ENCODE results near the gene EMP2.
A peak's percentile ranks its signal among the peaks of the same experiment; 100 is the strongest.
"Not testable (repeated sequence)": the region's sequence is repeated elsewhere in the genome, so short reads cannot be mapped to it uniquely, and the experiment has no call there.

EMP2 gene

DNA sequence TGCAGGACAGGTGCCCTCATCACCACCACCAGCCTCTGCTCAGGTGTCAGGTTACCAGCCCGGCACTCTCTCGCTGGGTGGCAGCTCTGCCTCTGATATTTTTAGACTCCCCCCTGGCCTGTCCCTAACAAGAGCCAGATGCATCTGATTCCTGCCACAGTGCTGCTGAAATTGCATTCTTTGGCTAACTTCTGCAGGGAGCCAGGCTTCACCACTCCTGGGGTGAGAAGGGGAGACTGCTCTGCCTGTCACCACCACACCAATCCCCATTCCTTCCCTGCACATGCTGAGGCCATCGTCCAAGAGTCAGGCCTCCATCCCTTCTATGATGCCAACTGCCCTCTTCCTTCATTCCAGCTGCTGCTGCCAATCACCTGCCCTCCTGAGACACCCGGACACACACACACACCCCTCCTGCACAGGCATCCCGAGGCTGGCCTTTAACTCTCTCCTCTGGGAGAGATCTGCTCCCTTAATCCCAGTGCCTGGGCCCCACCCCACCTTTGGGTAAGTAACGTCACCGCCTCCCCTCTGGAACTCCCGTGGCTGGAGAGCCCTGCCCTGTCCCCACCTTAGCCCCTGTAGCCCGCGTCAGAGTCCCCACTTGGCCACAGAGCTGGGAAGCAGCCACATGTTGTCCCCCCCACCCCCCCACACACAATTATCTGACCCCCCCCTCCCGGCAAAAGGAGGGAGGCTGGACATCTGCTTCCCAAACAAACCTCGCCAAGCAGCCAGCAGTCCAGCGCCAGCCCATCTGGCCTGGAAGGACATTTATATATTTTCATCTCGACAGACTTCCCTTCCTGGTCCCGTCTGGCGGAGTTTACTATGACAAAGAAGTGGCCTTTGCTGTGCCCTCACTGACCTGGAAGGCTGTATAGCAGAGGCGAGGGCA, 2.8 kb downstream of the EMP2 start:
- DNase-seq = no peak

DNA sequence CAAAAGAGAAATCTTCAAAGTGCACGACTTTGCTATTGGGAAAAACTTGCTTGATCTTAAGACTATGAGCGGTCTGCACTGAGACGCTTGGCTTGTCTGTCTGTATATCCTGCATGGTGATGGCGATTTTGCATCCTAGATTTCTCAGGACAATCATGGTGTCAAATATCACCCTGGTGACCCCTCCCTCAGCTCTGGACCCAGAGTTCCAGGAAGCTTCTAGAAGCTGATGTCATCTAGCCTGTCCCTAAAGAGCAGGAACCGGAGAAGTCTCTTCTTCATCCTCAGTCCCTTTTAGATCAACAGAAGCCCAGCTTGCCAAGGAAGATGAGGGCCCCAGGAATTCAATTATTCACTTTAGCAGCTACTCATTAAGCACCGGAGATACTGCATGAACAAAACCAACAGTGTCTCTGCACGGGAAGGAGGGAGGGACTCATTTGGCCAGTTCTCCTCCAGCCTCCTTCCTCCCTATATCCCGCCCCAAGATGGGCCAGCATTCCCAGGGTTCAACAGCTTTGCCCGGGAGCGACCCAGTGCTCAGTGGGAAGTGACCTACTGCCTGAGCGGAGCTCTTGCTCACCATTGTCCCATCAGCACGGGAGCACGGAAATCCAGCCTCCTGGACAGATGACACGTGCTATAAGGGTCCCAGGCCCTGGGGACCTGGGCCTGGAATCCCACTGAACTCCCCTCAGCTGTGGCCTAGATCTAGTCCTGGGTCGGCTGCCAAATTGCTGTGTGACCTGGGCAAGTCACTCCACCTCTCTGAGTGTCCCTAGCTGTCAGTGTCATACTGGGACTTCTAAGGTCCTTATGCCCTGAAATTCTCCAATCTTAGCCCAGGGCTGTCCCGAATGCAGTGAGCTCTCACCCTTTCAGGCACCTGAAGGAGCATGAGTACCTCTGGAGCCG, 3.8 kb downstream of the EMP2 start:
- no peak for DNase-seq

DNA sequence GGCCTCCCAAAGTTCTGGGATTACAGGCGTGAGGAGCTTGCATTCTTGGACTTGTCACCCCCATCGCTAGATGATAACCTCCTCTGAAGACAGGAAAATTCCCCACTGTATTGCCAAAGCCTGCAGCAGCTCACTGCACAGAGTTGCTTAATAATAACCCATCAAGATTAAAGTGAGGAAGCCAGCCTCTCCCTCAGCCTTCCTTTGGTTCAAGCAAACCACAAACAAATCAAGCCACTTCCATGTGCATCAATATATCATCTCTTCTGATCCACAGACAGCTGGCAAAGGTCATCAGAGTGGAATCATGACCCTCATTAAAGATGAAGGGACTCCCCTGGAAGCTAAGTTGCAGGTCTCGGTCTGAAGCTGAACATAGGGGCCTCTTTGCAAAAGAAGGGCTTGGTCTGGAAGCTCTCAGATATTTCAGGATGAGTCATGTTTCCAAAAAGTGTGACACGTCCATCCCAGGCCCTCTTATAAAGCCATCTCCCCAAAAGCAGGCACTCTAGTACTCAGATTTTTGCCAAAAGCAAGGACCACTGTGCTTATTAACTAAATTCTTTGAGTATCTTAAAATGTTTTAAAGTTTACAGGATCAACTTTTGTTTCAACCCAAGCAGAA, 4.8 kb downstream of the EMP2 start:
- no peak for DNase-seq

DNA sequence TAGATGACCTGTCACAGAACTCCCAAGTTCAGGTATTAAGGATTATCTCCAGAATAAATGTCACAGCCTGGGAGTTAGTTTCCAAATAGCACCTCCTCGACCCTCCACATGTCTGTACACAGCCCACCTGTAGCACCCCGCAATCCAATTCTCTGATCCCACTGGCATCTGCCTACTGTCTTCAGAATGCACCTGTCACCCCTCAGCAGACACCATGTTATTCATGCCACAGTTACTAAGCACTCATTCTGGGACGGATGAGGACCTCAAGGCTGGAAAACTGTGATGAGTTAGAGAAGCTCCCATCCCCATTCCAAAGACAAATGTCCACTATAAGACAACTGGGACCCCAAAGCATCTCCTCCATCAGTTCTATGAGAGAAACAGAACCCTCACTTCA, 7.8 kb downstream of the EMP2 start:
- no peak for DNase-seq

DNA sequence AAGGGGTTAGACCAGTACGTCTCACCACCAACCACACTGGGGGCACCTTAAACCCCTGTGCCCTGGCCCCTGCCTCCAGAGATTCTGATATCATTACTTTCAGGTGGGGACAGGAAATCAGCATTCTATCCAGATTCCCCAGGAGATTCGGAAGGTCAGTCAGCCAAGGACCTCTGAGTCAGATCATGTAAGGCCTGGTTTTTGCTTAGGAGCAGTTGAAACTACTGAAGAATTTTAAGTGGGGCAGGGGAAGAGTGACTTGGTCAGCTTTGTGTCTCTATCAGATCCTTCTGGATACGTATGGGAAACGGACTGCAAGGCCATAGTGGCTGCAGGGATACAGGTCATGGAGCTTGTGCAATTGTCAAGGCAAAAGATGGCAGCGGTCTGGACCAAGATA, 9.0 kb downstream of the EMP2 start:
- DNase-seq = no peak

DNA sequence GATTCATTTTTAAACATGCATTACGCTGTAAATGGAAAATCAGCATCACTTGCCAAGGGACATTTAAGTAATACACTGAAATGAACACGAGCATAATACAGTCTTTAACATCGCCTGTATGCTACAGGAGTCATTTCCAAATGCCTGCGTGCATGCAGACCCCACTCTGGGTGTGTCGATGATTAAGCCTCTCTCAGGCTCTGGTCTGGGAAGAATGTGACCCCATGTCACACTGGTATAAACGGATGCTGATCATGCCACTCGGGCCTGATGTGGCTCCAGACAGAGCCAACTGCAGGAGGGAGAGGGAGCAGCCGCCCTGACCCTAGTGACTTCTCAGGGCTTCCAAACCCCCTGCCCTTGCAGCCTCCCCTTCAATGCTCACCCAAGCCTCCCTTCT, 10.8 kb downstream of the EMP2 start:
- DNase-seq = no peak

DNA sequence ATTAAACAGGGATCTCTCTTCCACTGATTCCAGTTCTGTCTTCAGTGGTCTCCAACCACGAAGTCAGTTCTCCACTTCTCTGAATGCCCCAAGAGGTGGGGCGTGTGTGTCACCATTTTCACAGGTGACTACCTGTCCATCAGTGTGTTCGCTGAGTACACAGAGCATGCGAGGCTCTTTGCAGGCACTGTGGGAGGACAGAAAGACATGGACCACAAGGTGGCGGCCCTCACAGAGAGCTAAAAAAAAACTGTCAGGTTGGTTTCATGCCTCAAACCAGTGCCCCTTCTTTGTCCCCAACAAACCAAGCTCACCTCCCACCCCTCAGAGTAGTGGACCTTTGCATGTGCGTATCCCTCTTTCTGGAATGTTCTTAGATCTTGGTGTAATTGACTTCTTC, 13.8 kb downstream of the EMP2 start:
- no peak for DNase-seq

DNA sequence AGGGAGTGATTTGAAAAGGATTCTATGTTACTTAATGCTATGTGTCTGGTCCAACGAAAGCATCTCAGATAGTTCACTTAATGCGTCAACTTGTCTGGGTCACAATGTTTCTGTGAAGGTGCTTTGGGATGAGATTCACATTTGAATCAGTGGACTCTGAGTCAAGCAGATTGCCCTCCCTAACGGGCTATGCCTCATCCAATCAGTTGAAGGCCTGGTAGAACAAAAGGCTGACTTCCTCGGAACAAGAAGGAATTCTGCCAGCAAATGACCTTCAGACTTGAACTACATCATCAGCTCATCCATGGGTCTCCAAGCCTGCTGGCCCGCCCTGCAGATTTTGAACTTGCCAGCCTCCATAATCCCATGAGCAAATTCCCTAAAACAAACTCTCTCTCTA, 15.2 kb downstream of the EMP2 start:
- no peak for DNase-seq

DNA sequence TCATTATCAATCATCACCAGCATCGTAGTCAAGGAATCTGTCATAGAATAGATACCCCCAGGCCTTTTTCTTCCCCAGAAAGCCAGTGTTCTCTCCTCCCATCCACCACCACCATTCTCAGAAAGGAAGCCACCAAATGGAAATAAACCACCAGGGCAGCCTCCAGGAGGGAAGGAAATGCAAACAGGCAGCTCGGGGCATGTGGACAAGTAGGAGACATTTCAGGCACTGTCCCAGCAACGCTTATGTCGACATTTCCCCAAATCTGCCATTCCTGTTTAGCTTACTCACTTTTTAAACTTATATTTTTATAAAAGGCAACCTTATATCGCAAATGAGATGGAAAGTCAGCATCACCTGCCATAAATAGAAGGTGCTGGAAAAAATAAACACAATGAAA, 15.8 kb downstream of the EMP2 start:
- DNase-seq = no peak

DNA sequence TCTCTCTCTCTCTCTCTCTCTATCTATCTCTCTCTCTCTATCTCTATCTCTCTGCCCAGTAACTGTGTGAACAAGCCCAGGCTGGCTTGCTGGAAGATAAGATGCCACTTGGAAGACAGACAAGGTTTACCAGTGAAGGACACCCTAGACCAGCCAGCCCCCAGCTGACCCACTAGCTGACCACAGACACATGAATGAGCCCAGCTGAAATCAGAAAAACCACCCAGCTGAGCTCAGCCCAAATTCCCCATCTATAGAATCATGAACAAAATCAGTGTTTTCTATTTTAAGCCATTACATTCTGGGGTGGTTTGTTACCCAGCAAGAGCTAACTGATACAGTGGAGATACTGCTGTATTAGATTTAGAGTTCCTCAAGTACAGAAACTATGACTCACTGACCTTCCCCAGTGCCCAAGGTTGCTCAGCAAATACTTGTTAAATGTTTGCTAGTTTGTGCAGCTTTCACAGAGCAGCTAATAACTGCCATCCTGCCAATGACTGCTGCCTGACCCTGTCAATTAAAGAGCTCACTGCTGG, 18.0 kb downstream of the EMP2 start:
- no peak for DNase-seq

DNA sequence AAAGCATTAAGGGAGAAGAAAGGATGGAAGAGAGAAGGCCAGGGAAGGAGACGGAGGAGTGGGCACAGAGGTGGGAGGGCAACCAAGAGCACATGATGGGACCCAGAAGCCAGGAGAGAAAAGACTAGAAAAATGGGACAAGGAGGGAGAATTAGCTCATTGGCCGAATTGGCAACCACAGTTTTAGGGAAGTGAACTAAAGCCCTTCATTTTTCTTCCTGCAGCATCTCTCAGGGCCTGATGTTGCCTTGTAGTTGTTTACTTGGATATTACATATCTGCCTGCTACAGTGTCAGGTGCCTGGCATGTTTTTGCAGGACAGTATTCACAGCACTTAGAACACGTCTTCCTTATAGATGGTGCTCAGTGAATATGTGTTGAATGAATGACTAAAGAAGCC, 19.0 kb downstream of the EMP2 start:
- DNase-seq = peak; percentile 23

DNA sequence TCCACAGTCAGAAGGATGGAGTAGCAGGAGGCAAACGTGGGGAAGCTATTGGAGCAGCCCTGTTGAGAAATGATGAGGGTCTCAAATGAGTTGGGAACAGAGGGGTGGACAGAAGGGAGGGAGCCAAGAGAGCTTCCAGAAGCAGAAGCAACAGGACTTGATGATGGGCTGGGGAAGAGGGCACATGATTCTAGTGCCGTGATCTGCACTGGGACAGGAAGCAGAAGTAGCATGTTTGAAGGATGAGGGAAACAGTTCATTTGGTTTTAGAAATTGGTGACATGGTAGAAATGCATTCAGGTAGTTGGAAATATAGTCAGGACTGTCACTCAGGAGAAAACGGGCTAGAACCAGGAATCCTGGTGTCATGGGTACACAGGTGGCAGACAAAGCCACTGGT, 19.4 kb downstream of the EMP2 start:
- DNase-seq = peak; percentile 14

DNA sequence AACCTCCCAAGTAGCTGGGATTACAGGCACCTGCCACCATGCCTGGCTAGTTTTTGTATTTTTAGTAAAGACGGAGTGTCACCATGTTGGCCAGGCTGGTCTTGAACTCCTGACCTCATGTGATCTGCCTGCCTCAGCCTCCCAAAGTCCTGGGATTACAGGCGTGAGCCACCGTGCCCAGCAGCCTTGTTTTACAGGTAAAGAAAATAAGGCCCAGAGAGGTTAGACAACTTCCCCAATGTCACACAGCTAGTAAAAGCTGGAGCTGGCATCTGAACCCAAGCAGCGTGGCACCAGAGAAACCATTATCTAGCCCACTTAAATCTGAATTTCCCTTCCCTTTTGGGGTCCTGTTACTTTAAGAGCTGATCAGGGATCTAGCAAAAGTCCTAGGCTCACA, 20.6 kb downstream of the EMP2 start:
- DNase-seq = not testable (repeated sequence)

DNA sequence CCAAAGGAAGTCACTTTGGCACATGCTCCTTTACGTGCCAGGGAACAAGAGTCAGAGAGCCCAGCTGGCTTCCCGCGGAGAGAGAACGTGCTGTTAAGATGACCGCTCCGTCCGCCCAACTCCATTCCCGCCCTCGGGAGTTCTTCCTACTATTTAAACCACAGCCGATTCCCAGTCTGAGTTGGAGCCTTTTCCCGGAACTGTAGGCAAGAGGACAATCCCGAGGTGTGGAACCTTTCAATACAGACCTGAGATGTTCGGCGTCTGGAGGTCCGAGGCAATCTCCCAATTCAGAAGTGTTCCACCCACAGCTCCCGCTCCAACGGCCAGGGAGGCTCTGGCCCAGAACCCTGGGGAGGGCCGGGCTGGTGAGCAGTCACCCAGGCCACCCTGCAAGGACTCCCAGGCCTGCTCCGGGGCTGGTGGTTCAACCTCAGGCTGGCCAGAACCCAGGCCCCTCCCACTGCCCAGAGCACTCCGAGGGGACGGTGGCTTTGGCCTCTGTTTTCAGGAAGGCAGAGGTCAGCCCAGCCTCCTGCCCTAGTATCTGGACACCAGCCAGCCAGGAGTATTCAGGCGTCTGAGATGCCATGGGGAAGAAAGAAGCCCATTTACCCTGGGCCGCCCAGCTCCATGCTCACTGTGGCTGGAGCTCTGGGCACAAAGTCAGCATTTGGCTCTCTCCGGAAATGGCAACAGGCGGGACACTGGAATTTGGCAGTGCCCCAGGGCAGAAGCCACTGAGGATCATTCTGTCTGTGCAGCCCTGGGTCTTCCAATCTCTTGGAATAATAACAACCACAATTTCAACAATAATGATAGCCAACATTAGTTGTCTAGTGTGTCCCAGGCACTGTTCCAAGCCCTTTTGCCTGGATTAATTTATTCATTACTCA, 21.4 kb downstream of the EMP2 start:
- DNase-seq = no peak

DNA sequence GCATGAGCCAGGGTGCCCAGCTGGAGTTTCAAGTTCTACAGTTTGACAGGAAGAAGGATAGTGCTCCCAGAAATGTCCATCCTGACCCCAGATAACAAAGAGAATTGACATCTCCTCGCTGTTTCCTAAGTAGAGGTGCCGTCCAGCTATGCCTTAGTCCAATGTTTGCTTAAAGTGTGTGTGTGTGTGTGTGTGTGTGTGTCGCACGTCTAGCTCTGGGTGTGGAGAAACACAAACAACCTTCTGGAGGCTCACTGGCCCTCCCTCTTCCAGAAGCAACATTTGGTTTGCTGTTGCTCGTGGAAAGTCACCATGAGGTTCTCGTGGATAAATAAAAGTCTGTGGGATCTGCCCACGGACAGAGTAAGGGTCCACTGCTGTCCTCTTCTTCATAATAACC, 22.1 kb downstream of the EMP2 start:
- DNase-seq = no peak

DNA sequence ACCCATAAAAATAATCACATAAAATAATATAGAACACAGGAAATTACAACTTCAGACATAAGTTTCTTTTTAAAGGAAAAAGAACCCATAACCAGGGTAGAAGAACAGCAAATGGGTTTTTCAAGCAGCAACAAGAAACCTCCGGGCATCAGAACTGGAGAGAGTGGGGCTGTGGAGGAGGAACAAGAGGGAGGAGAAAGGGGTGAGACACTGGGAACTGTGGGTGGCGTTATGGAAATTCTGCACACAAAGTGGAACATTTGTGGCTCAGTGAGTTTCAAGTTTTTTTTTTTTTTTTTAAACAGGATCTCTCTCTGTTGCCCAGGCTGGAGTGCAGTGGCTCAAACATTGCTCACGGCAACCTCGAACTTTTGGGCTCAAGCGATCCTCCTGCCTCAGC, 22.6 kb downstream of the EMP2 start:
- DNase-seq = no peak

DNA sequence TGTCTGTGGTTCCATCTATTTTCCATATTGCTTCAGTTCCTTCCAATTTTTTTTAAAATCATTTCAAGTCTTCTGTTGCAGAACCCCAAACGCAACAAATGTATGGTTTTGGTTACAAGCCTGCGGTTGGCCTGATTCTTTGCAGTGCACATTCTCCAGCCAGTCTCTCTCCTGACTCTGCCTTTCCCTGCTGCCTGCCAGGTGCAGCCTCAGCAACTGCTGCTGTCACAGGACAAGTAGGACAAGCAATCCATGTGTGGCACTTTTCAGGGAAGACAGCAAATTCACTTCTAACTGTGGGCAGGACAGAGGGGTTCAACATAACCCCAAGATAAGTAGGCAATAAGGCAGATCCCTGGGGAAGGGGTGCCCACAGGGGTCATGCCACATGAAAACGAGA, 24.2 kb downstream of the EMP2 start:
- DNase-seq = no peak

DNA sequence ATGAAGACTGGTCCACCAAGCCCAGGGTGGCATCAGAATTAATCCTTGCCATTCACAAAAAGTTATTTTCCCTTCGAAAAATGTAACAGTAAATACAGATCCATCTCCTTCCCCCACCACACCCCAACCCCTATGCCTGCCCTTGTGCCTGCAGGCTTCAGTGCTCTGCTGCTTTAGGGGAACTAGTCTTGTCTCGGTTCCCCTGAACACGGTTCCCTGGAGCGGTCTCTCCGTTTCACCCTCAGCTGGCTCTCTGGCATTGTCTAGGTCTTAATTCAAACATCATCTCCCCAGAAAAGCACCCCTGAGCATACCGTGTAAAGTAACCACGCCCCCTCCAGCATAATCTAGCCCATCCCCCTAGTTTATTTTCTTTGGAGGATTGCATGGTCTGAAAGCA, 25.8 kb downstream of the EMP2 start:
- DNase-seq = no peak

DNA sequence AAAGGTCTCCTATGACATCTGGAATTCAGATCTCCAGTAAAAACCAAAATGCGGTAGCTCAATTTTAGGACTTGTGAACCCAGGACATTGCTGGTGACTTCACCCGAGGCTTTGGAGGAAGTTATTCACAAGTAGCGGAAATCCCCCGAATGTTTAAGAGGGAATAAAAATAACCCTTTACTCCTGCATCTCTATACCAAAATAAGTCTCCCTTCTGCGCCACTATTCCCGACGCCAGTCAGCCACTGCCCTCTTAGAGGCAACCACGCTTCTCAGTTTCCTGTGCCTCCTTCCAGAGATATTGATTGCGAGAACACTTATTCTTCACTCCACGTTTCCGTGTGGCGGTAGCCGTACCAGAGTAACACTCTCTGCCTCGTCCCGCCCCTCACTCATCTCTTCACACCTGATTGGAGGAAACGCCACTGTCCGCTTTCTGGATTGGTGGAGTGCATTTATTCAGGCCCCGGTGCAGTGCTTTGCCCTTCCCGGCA, 27.4 kb downstream of the EMP2 start:
- peak; percentile 81 for DNase-seq

DNA sequence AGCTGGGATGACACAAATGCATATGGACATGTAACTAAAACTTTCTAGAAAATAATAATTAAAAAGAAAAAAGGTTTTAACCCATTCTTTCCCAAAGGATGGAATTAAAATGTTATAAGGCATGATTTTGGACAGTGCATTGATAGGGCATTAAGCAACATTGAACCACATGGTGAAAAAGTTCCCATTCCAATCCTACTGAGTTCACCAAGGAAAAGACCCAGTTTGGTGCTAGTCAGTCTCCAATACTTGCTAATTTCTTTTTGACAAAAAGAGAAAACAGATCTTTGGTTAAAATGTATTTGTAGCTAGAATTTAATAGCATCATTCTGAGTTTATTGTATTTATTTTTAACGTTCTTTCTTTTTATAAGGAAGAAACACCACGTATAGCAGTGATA, 28.1 kb downstream of the EMP2 start:
- no peak for DNase-seq

DNA sequence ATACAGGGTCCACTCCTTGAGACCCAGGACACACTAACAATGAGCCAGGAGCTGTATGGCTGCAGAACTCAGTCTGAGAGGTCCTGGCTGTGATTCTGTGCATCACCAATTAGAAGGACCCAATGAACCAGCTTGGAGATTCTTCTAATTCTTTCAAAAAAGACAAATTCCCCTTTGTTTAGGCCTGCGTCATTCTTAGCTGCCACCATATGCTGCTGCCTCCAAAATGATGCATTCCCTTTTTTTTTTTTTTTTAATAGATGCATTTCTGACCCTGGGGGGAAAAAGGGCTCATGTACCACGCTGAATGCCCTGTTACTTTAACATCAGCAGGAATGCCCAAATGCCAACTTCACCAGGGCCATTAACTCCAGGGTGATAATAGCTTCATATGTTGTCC, 28.5 kb downstream of the EMP2 start:
- DNase-seq = no peak

DNA sequence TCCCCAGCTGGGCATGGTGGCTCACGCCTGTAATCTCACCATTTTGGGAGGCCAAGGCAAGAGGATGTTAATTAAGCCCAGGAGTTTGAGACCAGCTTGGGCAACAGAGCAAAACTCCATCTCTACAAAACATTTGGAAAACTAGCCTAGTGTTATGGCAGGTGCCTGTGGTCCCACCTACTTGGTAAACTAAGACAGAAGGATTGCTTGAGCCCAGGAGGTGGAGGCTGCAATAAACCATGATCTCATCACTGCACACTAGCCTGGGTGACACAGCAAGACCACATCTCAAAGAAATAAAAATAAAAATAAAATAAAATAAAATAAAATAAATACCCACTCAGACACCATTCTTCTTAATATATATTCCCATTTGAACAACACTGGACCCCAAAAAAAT, 32.0 kb downstream of the EMP2 start:
- DNase-seq = no peak
